Esophagus mucosa (tissue), 1 donor: ENCODE measurements around the gene B2M. TPM values are rescaled to one million over a fixed set of nuclear protein-coding genes. Genes with fewer than 3 reads are reported as not detected.
"Not testable (repeated sequence)": the region's sequence is repeated elsewhere in the genome, so short reads cannot be mapped to it uniquely, and the experiment has no call there.

Source experiments
- ATAC-seq: fragments of 200-7000 bp; cut with Tn5 transposase; one replicate; pipeline ENCODE4 v1.9.1; 2020
- total RNA-seq: library from RNA; stranded (reverse); gene quantifications from one replicate; pipeline ENCODE4 v1.2.4, GENCODE V29; 2023
- donor health status: DM: yes; HTN: yes; CAD: no.

B2M gene
- 469 TPM for total RNA-seq

DNA sequence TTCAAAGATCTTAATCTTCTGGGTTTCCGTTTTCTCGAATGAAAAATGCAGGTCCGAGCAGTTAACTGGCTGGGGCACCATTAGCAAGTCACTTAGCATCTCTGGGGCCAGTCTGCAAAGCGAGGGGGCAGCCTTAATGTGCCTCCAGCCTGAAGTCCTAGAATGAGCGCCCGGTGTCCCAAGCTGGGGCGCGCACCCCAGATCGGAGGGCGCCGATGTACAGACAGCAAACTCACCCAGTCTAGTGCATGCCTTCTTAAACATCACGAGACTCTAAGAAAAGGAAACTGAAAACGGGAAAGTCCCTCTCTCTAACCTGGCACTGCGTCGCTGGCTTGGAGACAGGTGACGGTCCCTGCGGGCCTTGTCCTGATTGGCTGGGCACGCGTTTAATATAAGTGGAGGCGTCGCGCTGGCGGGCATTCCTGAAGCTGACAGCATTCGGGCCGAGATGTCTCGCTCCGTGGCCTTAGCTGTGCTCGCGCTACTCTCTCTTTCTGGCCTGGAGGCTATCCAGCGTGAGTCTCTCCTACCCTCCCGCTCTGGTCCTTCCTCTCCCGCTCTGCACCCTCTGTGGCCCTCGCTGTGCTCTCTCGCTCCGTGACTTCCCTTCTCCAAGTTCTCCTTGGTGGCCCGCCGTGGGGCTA, at the start of gene B2M, which contains the start of gene PATL2:
TSS of gene B2M (plus strand) at position 422 of the 647 bp plus-strand sequence. CDS start at position 452, 30 bp downstream.
TSS of gene PATL2 (minus strand) at position 228 of the 647 bp plus-strand sequence. CDS start 34,833 bp downstream, outside the sequence.
- peak; percentile 97 for ATAC-seq

DNA sequence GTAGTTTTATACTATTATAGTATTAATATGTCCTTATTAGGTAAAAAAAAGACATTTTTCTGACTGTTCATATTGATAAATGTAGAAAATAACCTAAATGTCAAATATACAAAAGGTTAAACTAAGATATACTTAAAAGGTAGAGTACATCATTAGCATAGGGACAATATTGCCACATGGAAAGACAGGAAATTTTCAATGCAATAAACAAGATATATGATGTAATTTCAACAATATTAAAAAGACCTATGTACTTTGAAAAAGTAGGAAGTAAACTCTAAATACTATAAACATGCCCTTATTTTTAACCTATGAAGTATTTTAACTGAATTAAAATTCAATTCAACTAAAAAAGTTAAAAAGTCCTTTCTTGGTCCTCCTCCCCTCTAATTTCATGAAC, 49.7 kb upstream of the B2M start:
- ATAC-seq: no peak

DNA sequence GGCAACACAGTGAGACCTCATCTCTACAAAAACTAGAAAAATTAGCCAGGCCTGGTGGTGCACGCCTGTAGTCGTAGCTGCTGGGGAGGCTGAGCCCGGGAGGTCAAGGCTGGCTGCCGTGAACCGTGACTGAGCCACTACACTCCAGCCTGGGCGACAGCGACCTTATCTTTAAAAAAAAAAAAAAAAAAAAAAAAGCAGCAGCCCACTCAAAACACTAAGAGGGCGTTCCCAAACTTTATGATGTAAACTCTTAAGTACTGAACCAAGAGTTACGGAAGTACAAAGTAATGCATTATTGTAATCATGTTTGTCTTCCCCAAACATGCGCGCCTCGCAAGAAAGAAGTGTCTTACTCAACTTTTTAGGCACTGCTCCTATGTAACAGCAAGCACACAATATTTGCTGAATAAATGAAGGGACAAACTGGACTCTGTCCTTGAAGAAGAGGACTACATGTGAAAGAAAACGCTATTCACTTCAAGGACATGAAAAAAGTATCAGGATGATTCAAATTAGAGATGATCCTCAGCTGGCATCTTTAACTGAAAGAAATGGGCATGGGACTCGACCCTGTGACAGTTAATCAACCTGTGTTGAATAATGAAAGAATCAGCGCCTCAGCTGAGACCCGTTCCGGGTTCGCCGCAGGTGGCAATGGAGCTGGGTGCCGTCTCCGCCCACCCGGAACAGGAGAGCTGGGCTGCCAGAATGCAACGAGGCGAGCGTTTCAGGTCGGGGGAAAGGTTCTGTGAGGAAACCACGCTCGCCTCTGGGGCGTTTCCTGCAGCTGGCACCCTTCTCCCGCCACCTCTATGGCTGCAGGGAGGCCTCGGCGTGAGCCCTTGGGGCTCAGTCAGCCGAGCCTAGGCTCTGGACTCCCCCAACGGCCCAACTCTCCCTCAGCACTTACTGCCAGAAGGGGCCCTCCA, 48.6 kb upstream of the B2M start:
- peak; percentile 69 for ATAC-seq

DNA sequence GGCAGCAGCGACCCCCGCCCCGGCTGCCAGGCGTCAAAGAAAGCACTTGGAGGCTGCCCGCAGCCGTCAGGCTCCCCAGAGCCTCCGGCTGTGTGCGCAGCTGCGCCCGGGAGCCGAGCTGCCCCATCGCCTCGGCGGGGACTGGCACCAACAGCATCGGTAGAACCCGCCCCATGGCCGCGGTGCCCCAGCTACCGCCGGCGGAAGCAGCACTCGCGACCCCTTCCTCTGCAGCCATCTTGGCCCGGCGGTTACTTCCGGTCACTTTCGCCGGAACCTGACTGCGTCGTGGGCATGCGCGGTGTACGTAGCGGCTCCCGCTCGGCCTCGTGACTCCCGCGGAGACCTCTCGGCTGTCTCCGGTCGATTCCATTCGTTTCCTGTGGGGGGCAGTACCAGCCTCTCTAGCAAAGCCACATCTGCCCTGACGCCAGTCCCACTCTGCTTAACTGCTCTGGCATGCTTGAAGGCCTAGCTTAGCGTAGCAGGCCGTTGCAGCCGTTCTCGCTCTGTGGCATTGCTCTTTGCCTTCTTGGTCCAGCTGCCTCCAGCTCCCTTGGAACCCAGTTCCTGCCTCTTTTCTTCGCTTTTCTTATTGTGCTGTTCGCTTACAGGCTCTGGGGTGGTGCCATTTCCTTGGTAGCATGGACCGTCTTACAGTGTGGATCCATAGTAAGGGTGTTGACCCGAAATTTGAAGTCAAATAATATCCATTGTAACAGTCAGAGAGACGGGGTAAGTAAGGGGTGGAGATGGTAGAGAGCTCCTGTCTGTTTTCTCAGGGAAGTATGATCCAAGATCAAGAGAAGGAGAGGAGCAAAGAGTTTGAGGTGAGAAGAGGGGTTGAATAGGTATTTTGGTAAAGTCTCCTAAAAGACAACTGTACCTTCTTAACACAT, 47.7 kb upstream of the B2M start, which contains the start of gene SPG11:
TSS of gene SPG11 (minus strand) at position 253 of the 899 bp plus-strand sequence. CDS start at position 238, 15 bp downstream.
- ATAC-seq: peak; percentile 98

DNA sequence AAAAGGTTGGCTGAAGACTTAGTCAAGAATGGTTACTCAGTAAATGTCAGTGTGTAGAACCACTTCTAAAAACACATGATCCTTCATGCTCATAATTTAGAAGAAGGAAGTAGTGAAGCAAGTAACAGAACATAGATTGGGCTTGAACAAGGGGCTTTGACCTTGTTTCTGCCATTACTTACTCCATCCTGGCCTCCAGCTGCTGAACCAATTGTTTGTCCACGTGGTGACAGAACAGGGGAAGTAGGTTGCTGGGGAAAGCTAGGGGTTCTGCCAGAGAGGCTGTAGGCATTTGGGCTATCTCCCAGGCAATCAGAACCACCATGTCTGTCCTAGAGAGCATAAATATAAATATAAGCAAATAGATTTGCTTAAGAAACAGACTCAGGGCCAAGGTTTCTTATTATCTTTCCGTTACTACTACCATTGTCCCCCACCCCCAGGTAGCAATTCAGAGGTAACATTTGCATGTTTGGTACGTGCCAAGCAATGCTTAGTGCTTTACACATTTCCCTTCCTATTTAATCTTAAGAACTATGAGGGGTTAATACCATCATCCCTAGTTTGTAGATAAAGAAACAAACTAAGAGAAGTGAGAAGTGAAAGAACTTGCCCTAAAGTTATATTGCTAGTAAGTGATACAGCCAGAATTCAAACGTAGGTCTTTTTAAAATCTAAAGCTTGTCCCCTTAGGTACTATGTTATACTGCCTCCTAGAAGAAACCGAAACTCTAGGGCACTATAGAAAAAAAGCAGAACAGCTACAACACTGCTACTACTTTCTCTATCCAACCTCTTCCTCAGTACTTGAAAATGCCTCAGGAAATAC, 44.9 kb upstream of the B2M start:
- ATAC-seq: no peak

DNA sequence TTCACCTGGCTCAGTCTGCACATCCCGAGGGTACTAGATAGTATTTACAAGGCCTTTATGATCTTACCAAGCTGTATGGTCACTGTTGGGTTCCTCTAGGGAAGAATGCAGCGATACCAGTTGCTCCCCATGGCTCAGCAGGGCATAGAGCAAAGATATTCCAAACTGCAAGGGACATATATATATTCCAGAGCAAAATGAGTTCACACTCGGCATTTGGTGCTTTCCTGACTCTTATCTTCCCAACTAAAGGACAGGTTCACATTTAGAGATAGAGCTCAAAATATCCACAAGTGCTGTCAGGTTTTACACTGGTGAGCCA, 44.3 kb upstream of the B2M start:
- no peak for ATAC-seq

DNA sequence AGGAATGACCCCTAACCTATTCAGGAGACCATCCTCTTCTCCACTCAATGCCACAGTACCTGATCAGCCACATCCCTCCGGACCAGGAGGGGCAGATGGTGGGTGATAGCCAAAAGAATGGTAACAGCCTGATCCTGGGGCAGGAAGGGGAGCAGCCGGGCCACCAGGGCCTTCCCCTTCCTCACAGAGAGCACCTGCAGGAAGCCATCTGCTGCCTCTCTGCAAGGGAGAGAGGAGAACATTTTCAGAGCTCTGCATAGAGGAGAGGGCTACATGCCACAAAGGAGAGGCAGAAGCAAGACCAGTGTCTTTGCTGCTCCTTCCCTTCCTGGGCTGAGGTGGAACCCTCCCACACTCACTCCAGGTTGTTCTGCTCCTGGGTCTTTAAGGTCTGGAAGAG, 42.4 kb upstream of the B2M start:
- no peak for ATAC-seq

DNA sequence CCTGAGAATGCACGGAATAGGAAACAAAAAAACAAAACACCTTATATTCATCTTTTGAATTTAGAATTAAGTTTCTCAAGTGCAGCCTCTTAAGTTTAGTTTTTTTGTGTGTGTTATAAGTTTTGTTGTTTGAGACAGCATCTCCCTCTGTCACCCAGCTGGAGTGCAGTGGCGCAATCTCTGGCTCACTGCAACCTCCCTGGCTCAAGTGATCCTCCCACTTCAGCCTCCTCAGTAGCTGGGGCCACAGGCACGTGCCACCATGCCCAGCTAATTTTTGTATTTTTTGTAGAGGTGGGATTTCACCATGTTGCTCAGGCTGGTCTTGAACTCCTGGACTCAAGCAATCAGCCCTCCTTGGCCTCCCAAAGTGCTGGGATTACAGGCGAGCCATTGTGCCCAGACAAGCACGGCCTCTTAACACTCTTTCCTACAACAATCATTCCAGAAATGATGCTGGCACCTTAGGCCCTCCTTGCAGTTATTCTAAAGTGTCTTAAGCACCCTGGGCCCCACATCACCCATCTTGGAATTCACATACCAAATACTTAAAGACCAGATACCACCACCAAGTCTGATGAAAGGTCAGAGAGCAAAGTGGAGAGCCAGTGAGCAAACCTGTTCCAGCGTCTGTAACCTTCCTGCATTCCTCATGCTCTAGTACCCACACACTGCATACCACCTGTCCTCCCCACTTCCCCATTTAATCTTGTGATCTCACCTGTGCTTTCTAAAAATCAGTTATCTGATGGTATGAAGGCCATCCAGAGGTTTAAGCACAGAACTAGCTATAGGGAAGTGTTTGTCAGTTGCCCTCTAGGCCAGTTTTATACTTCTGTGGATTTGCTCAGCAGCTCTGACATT, 41.0 kb upstream of the B2M start:
- ATAC-seq: no peak

DNA sequence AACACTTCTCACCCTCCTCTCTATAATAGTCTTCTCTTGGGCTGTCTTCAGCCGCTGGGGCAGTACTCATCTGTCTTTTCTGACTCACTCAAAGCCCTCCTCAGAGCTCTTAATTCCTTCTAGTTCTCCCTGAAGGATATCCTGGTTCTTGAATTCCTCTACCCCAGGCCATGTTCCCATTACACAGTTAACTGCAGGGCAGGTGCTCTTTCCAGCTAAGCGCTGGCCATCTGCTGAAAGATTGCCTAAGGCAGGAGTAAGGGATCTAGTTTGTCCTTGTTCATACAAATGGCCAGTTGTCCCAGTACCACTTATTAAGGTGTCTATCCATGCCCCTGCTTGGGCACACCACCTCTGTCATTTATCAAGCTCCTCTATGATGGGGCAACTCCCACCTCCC, 37.7 kb upstream of the B2M start:
- no peak for ATAC-seq

DNA sequence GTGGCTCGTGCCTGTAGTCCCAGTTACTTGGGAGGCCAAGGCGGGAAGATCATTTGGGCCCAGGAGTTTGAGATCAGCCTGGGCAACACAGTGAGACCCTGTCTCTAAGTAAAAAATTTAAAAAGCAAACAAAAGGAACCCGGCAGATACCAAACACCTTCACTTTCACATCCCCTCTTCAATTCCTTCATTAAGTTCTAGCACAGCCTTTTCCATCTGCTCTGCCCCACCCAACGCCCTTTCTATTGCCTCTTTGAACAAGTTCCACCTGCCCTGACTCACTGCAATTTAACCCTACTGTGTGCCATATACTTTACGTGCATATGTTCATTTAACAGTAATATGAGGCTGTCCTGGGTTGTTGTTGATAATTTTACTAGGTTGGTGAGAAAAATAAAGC, 35.4 kb upstream of the B2M start:
- no peak for ATAC-seq

DNA sequence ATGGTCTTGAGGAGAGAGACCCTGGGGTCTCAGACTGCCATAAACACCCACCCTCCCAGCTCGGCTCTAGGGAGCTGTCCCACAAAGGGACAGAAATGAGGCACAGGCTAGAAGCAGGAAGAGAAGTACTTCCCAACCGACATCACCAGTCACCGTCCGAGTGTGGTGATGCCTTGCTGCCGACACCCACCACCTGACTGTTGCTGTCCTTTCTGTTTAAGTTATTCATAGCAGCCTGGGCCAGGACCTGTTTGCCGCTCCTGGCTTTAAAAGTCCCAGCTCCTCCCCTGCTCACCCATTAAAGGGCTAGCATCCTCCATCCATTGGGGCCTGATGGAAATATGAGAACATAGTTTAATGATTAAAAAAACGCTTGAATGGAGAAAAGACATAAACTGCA, 34.6 kb upstream of the B2M start:
- ATAC-seq: peak; percentile 49

DNA sequence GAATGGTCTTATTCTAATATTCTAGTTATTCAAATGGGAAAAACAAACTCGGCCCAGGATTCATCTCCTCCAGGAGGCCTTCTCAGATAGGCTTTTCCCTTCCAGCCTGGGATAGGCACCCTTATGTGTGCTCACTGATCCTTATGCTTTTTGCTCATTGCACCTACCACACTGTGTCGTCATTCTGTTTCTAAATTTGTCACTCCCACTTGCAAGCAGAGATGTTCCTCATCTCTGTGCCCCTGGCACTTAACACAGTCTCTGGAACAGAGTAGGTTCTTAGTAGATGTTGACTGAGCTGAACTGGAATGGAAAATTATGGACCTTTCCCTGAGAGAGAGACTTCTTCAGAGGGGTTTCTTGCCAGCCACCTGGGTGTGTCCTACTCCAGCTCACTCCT, 29.1 kb upstream of the B2M start:
- ATAC-seq: no peak

DNA sequence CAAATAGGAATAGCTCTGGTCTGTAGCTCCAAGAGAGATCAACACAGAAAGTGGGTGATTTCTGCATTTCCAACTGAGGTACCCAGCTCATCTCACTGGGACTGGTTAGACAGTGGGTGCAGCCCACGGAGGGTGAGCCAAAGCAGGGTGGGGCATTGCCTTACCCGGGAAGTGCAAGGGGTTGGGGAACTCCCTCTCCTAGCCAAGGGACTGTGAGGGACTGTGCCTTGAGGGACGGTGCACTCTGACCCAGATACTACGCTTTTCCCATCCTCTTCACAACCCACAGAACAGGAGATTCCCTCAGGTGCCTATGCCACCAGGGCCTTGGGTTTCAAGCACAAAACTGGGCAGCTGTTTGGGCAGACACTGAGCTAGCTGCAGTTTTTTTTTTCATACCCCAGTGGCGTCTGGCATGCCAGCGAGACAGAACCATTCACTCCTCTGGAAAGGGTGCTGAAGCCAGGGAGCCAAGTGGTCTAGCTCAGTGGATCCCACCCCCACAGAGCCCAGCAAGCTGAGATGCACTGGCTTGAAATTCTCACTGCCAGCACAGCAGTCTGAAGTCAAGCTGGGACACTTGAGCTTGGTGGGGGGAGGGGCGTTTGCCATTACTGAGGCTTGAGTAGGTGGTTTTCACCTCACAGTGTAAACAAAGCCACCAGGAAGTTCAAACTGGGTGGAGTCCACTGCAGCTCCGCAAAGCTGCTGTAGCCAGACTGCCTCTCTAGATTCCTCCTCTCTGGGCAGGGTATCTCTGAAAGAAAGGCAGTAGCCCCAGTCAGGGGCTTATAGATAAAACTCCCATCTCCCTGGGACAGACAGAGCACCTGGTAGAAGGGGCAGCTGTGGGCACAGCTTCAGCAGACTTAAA, 28.3 kb upstream of the B2M start:
- ATAC-seq: peak; percentile 42

DNA sequence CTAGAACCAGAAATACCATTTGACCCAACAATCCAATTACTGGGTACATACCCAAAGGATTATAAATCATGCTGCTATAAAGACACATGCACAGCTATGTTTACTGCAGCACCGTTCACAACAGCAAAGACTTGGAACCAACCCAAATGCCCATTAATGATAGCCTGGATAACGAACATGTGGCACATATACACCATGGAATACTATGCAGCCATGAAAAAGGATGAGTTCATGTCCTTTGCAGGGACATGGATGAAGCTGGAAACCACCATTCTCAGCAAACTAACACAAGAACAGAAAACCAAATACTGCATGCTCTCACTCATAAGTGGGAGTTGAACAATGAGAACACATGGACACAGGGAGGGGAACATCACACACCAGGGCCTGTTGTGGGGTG, 22.0 kb upstream of the B2M start:
- not testable (repeated sequence) for ATAC-seq

DNA sequence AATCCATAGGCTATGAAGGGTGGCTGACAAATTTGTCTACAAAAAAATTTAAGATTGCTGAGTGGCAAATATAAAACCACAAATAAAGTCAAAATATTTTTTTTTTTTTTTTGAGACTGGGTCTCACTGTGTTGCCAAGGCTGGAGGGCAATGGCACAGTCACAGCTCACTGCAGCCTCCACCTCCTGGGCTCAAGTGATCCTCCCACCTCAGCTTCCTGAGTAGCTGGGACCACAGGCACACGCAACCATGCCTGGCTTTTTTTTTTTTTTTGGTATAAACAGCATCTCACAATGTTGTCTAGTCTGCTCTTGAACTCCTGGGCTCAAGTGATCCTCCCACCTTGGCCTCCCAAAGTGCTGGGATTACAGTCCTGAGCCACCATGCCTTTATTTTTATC, 21.1 kb upstream of the B2M start:
- ATAC-seq: not testable (repeated sequence)

DNA sequence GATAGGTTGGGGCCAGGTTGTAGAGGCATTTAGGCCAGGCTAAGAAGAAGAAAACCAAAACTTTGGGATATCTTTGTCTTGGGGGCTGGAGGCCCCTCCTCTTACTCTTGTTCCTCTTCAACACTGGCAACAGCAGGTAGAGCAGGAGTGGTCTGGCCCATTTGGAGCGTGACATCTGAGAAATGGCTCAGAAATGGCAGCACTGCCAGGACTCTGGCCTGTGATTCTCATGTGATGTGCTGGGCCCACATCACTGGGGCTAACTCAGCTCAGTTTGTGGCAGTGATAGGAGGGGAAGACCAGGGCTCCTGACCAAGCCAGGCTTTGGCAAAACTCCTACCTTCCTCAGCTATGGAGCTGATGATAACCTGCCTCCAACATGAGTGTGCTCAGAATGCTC, 18.7 kb upstream of the B2M start:
- no peak for ATAC-seq

DNA sequence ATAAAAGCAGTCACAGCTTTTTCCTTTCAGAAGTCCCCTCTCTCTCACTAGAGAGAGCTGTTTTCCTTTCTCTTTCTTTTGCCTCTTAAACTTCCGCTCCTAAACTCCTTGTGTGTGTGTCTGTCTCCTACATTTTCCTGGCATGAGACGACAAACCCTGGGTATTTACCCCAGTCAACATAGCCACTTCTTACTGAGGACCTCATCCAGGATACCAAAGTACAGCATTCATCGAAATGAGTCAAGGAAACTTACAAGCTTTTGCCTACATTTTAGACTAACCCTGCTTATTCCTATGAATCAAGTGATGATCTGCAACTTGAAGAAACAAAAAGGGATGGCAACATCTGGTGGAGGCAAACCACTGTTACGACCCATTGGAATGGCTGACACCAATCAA, 16.9 kb upstream of the B2M start:
- ATAC-seq: no peak

DNA sequence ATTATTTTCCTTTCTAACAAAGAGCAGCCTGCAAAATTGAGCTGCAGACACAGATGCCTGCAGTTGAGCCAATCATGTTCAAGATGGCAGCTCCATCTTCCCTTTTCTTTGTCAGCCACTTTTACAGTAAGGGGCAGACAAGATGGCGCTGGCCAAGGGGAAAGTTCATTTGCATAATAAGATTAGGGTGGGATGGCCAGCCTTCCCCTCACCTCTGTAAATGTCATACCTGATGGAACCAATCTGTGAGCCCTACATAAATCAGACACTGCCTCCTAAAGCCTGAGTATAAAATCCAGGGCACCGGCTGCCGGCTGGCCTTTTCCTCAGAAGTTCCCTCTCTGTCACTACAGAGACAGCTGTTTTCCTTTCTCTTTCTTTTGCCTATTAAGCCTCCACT, 16.0 kb upstream of the B2M start:
- no peak for ATAC-seq

DNA sequence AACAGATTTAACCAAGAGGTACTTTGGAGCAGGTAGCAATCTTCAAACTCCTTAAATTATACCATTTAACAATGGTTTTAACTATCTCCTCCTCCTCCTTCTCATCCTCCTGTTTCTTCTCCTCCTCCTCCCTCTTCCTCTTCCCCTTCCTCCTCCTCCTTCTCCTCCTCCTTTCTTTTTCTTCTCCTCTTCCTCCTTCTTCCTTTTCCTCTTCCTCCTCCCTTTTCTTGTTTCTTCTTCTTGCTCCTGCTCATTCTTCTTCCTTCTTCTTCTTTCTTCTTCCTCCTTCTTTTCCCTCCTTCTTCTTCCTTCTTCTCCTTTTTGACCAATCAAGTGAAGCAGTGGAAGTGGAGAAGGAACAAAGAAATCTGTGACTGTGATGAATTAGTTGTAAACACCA, 14.3 kb upstream of the B2M start:
- ATAC-seq: no peak

DNA sequence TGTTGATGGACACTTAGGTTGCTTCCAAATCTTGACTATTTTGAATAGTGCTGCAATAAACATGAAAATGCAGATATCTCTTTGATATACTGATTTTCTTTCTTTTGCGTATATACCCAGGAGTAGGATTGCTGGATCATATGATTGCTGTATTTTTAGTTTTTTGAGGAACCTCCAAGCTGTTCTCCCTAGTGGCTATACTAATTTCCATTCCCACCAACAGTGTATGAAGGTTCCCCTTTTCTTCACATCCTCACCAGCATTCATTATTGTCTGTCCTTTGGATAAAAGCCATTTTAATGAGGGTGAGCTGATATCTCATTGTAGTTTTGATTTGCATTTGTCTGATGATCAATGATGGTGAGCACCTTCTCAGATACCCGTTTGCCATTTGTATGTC, 12.7 kb upstream of the B2M start:
- no peak for ATAC-seq
